Lung microvascular endothelial cell (primary cell): Measurements from ENCODE around the gene FOLR2. TPM values are rescaled to one million over a fixed set of nuclear protein-coding genes. Genes with fewer than 3 reads are reported as not detected.
A peak's percentile ranks its signal among the peaks of the same experiment; 100 is the strongest.
"Not testable (repeated sequence)": the region's sequence is repeated elsewhere in the genome, so short reads cannot be mapped to it uniquely, and the experiment has no call there.

ENCODE experiments used
- DNase-seq, 2 donors: peaks; one replicate each; pipeline versions ENCODE4 v3.0.0 to v3.0.0-alpha.2; 2010; ENCODE audit warnings: low read depth in 2 of 2
- total RNA-seq: library from RNA; depleted of rRNA; stranded (reverse); fragments of >200 nt; gene quantifications from 2 replicates; pipeline ENCODE4 v1.2.1, GENCODE V29; 2014

FOLR2 gene
- total RNA-seq, 1 donor from 2014 or later = not detected

DNA sequence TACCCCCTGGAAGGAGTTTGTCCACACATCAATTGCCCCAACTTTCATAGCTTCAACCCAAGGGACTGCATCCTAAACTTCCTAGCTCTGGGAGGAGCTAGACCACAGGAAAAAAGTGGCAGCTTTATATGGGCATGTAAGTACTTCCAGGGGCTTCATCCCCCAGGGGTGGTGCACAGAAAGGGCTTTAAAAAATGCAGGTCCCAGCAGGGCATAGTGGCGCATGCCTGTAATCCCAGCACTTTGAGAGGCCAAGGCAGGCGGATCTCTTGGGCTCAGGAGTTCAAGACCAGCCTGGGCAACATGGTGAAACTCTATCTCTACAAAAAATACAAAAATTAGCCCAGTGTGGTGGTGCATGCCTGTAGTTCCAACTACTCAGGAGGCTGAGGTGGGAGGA lies 9.8 kb upstream of the FOLR2 start:
- DNase-seq = not testable (repeated sequence)

DNA sequence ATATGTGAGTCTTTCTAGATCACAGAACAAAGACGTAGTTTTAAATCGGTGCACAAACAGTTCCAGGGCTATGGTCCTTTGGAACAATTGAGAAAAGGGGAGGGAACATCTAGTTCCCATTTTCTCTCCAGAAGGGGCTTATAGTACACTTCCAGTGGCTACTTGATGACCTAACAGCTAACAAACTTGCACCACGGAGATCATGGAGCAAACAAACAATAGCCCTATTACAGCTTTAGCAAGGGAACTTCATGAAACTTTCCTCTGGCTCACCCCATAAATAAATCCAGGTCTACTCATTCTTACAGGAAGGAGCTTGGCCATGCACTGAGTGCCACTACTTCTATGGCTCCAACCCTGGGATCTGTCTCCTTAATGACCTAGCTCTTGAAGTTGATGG lies 8.3 kb upstream of the FOLR2 start:
- DNase-seq = no peak

DNA sequence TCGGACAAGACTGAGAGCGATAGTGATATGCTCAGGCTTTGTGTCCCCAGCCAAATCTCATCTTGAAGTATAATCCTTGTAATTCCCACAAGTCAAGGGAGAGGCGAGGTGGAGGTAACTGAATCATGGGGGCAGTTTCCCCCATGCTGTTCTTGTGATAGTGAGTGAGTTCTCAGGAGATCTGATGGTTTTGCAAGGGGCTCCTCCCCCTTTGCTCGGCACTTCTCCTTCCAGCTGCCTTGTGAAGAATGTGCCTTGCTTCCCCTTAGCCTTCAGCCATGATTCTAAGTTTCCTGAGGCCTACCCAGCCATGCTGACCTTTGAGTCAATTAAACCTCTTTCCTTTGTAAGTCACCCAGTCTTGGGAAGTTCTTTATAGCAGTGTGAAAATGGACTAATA lies 7.5 kb upstream of the FOLR2 start:
- DNase-seq = no peak

DNA sequence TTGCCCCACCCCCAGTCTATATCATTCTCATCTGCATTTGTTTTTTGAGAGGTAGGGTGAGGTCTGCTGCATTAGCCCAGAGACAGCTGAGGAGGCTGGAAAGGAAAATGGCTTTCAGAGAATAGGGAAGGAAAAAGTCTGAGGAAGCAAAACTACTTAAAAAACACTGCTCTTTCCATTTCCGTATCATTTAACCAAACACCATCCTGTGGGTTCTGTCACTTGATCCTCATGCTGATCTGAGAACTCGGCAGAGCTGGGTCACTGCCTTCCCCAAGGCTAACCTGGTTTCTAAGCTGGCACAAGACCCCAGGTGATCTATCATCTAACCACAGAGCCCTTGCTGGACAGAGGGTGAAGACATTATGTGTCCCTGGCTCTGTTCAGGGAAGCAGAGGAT lies 1.2 kb downstream of the FOLR2 start:
- DNase-seq = no peak

DNA sequence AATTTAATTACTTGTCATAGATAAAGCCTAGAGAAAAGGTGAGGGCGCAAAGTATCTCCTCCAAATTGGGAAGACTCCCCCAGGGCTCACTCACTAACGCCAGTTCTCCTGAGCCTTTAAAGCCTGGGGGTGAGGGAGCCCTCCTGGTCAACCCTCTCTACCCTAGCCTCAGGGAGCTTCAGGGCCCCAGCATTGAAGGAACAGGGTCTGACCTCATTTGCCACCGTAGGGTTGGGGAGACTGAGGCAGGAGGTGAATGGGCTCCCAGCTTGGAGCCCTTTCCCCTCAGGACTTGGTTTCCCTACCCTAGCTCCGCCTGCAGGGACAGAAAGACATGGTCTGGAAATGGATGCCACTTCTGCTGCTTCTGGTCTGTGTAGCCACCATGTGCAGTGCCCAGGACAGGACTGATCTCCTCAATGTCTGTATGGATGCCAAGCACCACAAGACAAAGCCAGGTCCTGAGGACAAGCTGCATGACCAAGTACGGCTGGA lies 1.7 kb downstream of the FOLR2 start:
- no peak for DNase-seq

DNA sequence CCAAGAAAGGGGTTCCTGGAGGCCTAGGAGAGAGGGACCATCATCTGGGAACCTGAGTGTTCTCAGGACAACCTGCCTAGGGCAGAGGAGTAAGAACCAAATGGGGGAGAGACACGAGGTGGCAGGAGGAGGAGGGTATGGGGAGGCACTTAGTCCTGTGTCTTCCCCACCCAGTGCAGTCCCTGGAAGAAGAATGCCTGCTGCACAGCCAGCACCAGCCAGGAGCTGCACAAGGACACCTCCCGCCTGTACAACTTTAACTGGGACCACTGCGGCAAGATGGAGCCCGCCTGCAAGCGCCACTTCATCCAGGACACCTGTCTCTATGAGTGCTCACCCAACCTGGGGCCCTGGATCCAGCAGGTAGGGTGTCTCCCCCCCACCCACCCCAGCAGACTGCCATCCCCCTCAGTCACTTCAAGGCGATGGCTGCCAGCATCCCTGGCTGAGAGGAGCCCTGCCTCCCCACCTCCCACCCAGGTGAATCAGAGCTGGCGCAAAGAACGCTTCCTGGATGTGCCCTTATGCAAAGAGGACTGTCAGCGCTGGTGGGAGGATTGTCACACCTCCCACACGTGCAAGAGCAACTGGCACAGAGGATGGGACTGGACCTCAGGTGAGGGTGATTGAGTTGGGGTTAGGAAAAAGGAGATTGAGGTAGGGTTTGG lies 4.2 kb downstream of the FOLR2 start:
- no peak for DNase-seq

DNA sequence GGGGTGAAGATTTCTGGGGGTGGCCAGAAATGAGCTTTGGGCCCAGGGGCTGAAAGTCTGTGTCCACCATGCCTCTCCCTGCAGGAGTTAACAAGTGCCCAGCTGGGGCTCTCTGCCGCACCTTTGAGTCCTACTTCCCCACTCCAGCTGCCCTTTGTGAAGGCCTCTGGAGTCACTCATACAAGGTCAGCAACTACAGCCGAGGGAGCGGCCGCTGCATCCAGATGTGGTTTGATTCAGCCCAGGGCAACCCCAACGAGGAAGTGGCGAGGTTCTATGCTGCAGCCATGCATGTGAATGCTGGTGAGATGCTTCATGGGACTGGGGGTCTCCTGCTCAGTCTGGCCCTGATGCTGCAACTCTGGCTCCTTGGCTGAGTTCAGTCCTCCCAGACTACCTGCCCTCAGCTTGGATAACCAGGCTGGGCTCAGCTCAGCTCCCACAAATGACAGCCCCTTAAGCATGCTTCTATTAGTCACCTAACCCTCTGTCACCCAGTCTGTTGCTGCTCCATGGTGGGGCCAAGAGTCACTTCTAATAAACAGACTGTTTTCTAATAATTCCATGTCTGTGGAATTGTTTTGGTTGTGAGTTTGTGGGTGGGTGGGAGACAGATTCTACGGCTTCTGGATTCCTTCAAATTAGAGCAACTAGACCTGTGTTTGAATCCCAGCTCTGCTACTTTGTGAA lies 4.9 kb downstream of the FOLR2 start:
- no peak for DNase-seq

DNA sequence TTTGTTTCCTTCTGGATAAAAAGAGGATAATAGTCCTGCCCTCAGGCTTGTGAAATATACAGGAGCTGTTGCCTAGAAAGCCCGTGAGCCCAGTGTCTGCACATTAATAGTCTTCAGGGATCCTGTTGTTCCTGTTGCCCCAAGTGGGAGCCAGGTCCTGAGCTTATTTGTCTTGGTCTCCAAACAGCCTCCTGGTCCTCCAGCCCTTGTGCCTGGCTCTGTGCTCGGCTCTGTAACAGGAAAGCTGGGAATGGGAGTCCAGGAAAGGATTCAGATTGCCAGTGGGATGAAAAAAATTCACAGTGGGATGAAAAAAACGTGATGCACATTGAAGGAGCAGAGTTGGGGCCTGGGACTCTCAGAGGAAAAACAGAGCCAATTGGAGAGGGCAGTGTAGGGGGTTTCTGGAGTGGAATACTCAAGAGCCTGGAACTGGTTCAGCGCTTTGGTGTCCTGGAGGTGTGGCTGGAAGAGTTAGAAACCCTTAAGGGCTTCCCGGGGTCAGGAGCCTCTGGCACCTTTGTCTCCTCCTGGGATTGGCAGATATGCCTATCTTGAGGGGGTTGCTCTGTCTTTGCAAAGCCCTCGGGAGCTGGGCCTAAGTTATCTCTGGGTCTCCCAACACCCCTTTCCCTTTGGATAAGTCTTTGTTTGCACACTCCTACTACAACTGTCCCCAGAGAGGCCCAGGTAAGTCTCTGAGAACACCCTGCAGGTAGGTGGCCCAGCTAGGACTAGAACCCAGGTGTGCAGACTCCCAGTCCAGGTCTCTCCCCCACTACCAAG lies 5.7 kb downstream of the FOLR2 start:
- DNase-seq = no peak

DNA sequence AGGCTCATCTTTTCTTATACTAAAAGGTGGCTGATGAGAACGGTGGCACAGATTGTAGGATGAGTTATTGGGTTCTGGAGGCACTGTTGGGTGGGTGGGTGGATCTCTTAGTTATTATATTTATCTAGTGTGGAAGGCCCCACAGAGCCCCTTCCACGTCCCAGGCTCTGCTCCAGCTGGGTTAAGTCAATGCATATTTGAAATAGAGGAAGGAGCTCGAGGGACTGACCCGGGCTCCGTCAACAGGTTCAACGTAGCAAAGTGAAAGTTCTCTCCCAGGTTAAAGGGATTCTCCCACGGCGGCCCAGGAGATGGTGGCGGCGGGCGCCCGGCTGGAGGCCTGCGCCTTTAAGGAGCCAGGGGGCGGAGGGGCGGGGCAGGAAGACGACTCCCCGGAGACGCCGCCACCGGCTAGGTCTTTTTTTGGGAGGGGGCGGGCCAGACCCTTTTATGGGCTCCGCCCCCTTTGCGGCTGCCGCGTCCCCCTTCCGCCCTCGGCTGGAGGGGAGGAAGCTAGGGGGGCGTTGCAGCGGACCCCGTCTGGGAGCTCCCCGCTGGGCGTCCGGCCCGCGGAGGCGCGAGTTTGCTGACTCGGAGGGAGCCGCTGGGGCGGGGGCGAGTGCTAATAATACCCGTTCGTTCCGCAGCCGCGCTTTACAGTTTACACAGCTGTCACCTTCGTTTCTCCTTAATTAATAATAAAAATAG lies 6.5 kb downstream of the FOLR2 start:
- DNase-seq = peak; percentile 73 to 87

DNA sequence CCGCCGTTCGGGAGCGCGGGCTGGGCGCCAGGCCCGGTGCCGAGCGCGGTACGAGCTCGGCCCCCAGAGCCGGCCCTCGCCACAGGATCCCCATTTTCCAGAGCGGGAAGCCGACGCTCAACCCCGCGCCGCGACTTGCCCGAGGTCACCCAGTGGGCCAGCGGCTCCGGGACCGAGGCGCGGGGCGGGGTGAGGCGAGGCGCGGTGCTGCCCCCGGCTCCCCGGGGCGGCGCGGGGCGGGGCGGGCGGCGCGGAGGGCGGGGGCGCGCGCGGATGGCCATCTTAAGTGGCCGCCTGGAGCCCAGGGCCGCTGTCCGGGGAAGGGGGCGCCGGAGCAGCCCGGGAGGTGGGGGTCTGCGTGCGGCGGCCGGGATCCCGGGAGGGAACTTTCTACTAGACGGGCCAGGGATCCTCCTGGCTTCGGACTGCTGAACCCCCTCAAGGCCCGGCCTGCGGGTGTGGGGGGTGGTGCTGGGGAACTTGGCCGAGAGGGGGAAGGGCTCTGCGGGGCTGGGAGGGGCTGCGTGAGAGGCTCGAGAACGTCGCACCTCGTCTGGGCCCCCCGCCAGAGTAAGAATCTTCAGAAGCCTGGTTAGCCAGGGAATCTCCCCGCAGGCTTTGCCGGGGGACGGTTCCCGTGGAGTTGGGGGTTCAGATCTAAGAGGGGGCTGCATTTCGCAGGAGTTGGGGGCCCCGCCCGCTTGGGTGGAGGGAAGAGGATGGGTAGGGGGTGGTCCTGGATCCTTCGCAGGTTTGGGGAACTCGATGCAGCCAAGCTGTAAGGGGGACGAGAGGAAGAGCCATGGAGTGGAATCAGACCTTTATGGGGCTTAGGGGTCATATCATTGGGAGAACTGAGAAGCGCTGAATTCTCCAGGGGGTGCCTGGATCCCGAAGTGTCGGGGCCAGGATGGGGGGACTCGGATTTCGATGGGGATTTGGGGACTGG lies 7.3 kb downstream of the FOLR2 start:
- peak; percentile 40 to 57 for DNase-seq

DNA sequence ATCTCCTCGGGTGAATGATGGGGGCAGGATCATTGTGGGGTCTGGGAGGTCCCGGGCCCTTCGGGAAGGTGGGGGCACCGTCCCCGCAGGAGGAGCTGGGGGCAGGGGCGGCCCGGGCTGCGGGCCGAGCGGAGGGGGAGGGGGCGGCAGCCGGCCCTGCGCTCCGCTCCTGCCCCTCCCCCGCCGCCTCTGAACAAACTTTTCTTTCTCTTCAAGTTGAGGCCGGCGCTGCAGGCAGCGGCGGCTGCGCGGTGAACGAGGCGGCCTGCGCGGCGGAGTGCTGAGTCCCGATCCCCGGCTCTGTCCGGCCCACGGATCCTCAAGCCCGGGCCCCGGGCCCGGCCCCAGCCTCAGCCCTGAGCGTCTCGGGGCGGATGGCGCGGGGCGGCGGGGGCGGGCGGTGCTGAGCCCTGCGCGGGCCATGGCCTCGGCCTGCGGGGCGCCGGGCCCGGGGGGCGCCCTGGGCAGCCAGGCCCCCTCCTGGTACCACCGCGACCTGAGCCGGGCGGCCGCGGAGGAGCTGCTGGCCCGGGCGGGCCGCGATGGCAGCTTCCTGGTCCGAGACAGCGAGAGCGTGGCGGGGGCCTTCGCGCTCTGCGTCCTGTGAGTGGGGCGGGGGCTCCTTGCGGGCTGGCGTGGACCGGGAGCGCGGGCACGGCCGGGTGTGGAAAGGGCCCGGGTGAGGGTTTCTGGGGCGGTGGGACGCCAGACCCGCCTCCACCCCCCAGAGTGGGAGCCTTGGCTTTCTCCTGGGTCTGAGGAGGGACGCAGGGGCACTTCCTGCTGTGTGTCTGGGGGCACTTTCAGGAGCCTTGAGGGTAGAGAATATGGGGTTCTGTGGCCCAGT lies 8.2 kb downstream of the FOLR2 start, which contains the start of gene INPPL1:
Gene INPPL1, plus strand, starts transcription at position 204 of the 847 bp plus-strand sequence. Its CDS starts 218 bp downstream, at position 422.
- peak; percentile 37 to 48 for DNase-seq

DNA sequence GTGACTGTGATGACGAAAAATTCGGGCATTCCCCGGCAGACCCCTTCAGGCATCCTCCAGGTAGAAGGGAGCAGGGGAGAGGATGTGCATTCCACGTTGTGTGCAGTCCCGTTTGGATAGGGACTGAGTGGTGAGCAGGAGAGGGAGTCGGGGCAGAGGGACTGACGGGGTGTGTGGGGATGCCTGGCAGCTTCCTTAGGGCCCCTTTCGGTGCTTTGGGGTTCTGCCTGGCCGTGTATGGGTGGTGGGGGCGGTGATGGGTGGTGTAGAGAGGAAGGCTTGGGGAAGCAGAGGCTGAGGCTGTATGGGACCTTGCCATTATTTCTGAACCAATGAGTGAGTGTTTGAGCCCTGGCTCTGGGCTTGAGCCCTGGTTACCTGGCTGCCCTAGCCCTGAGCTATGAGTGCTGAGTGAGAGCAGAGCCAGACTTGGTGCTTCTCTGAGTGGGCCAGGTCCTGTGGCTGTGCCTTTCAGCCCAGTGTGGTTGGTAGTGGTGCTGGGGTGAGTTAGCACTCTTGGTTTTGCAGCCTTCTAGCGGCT lies 8.9 kb downstream of the FOLR2 start:
- no peak for DNase-seq

DNA sequence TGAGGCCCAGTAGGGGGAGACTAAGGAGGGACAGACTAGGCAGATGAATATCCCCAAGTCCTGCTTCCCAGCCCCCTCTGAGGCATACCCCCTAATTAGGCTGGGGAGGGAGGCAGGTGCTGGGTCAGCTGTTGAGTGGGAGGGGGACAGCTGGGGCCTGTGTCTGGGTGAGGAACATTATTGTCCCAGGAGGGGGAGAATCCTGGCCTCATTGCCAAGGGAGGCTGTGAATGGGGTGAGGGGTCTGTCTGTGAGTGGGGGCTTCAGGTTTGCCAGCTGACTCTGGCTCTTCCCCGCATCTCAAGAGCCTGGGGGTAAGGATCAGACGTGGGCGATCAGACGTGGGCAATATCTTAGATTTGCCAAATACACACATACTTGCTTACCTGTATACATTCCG lies 10.1 kb downstream of the FOLR2 start:
- DNase-seq = no peak

DNA sequence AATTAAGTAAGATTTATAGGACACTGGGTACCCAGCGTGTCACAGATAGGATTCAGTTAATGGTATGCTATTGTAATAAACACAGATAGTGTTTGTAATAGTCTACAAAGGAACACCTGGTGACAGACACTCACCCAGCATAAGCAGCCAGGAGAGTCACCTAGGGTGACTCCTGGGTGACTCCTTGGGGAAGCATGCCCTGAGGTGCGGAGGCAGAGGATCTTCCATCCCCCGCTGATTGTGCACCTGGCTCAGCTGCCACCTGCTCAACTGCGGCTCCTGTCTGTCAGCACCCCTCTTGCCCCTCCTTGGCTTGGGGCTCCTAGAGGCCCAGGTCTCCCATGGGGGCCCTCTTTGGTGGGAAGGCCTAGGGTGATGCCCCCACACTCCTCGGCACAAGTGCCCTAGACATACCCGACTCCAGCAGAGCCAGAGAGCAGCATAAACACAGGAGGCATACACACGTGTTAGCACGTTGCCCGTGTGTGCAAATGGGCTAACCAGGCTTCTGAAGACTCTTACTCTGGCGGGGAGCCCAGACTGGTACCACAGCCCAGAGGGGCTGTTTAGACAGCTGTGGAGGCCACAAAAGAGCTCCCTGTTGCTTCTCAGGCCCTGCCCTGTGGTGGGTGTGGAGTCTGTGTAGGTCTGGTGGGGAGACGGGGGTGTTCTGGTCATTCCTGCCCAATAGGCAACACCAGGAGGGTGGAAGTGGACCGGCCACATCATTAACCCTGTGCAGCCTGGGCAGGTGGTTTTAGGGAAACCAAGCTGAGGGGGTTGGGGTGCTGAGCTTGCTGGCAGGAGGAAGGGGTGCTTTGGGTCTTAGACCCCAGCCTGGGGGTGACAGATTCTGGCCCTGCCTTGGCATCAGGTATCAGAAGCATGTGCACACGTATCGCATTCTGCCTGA lies 11.0 kb downstream of the FOLR2 start:
- DNase-seq = no peak

DNA sequence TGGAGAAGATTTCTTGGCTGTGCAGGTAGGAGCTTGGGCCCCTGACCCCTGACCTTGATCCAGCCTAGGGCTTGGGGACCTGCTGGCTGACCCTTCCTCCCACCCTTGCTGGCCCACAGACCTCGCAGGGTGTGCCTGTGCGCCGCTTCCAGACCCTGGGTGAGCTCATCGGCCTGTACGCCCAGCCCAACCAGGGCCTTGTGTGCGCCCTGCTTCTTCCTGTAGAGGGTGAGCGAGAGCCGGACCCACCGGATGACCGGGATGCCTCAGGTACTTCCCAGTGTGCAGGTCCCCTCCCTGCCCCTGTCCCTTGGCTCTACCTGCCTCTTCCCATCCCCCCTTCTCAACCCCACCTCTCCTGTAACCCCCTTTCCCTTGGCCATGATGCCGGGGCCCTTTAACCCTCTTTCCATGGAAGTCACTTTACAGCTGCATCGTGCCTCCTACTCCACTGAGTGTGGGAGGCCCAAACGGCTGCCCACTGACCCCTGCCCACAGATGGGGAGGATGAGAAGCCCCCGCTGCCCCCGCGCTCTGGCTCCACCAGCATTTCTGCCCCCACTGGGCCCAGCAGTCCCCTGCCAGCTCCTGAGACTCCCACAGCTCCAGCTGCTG lies 11.7 kb downstream of the FOLR2 start:
- peak in 1 of 2 donors; percentile 37 for DNase-seq

DNA sequence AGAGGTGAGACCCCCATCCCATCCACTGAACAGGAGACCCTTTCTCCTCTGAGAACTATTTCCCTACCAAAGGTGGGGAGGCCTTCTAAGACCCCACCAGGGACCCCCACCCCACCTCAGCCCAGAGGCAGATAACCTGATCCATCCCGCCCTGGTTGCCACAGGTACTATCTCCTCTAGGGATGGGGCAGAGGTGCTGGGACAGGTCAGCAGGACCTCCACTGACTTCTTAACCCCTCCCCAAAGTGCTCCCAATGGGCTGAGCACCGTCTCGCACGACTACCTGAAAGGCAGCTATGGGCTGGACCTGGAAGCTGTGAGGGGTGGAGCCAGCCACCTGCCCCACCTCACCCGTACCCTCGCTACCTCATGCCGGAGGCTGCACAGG lies 12.2 kb downstream of the FOLR2 start:
- no peak for DNase-seq

DNA sequence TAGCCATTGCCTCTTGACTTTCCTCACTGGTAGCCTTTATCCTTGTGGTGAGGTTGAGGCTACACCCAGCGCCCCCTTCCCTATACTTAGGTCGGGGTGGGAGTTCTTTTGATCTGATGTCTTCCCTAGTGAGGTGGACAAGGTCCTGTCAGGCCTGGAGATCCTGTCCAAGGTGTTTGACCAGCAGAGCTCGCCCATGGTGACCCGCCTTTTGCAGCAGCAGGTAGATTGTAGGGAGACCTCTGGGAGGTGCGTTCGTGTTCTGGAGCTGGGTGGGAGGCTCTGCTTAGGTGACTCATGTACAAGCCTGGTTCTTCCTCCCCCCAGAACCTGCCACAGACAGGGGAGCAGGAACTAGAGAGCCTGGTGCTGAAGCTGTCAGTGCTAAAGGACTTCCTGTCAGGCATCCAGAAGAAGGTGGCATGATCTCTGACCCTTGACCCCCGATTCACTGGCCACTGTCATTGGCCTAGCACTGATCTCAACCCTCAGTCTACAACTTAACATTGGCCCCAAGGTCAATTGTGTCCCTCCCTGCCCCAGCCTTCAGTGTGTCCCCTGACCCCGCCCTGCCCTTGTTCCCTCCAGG lies 12.8 kb downstream of the FOLR2 start:
- DNase-seq = no peak
